ENCODE data around the gene GPR132. TPM values are rescaled to one million over a fixed set of nuclear protein-coding genes. Genes with fewer than 3 reads are reported as not detected.

GPR132 gene
- total and polyA plus RNA-seq, 2 of the 8 experiments (the other 6 are each of a cell fraction or from before 2014, with no cell fraction given): 0.11 TPM; not detected in 1

- no peak for TF ChIP-seq TAF1 (IDR thresholded peaks at IDR 0.05; ENCODE audit: low read depth, low read length)
- TF ChIP-seq CHD1 (IDR thresholded peaks at IDR 0.05; ENCODE audit: low read depth, low read length): no peak
Measured at GRCh38 chr14:105067969-105068301, 2.7 kb upstream of the GPR132 start (continued).

All from H1 (cell line).